Measurements from ENCODE around the gene SOHLH1. TPM values are rescaled to one million over a fixed set of nuclear protein-coding genes. Genes with fewer than 3 reads are reported as not detected.

The SOHLH1 gene
- total RNA-seq, 1 experiment from 2014 or later = not detected

GRCh38 chr9:135663451-135663770 is 35.9 kb downstream of the SOHLH1 start:
- Histone ChIP-seq H3K27ac (no peak overlapping the region), H3K27me3 (ENCODE audit: insufficient read depth, low read depth) (peaks cover 92% of the 10 kb centered on the region), H3K9me3 (ENCODE audit: insufficient read depth, low read depth) (no peaks in the 10 kb centered on the region), H2AFZ (no peak overlapping the region), H3K36me3 (ENCODE audit: low read depth) (no peaks in the 10 kb centered on the region), H3K4me1 (replicated peaks; ENCODE audit: insufficient read depth) (no peaks in the 10 kb centered on the region), H3K9me2 (ENCODE audit: insufficient read depth) (no peaks in the 10 kb centered on the region), H3K4me3 (no peak overlapping the region), H4K20me1 (ENCODE audit: insufficient read depth) (no peaks in the 10 kb centered on the region), H3K79me2 (ENCODE audit: low read depth) (no peaks in the 10 kb centered on the region), H3F3A (ENCODE audit: insufficient read depth, low read depth) (no peaks in the 10 kb centered on the region), H3K4me2 (no peak overlapping the region)
- ChIA-PET POLR2A (ENCODE audit: unreplicated experiment) (no interaction called here), CTCF (no interaction called here)
- no TSS peak for BruUV-seq (replicated peaks)
- TF ChIP-seq, protein P1, sequence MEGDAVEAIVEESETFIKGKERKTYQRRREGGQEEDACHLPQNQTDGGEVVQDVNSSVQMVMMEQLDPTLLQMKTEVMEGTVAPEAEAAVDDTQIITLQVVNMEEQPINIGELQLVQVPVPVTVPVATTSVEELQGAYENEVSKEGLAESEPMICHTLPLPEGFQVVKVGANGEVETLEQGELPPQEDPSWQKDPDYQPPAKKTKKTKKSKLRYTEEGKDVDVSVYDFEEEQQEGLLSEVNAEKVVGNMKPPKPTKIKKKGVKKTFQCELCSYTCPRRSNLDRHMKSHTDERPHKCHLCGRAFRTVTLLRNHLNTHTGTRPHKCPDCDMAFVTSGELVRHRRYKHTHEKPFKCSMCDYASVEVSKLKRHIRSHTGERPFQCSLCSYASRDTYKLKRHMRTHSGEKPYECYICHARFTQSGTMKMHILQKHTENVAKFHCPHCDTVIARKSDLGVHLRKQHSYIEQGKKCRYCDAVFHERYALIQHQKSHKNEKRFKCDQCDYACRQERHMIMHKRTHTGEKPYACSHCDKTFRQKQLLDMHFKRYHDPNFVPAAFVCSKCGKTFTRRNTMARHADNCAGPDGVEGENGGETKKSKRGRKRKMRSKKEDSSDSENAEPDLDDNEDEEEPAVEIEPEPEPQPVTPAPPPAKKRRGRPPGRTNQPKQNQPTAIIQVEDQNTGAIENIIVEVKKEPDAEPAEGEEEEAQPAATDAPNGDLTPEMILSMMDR (conservative IDR thresholded peaks at IDR 0.05) = no peak
- TF ChIP-seq EZH2 (IDR thresholded peaks at IDR 0.05; ENCODE audit: low read depth) = no peak
- no peak for DNase-seq
- intact Hi-C loops (cut with micrococcal nuclease; ENCODE audit: unreplicated experiment) = no loop called here

GRCh38 chr9:135662758-135663450 is 36.4 kb downstream of the SOHLH1 start, which contains the start of gene LCN9:
TSS of gene LCN9 (plus strand) at chr9:135663309. CDS start at chr9:135663322, 13 bp downstream.
- no peak within 1 kb of the TSS for H3K4me2 ChIP-seq
- DNase-seq = no peak
- TF ChIP-seq, protein P1 (conservative IDR thresholded peaks at IDR 0.05) = no peak
- no peak within 1 kb of the TSS for H3K4me3 ChIP-seq
- ChIA-PET POLR2A (ENCODE audit: unreplicated experiment) (no interaction called here), CTCF (no interaction called here)
- intact Hi-C loops (cut with micrococcal nuclease; ENCODE audit: unreplicated experiment) = no loop called here
- H3K9me3 ChIP-seq (ENCODE audit: insufficient read depth, low read depth) = no peaks in the 10 kb centered on the region
- no peaks in the 10 kb centered on the region for H3K36me3 ChIP-seq (ENCODE audit: low read depth)
- H3K27me3 ChIP-seq (ENCODE audit: insufficient read depth, low read depth) = peaks cover 95% of the 10 kb centered on the region
- no peaks in the 10 kb centered on the region for H3K4me1 ChIP-seq (replicated peaks; ENCODE audit: insufficient read depth)
- no peak within 1 kb of the TSS for H2AFZ ChIP-seq
- BruUV-seq (replicated peaks) = no TSS peak
- no peaks in the 10 kb centered on the region for H3F3A ChIP-seq (ENCODE audit: insufficient read depth, low read depth)
- H4K20me1 ChIP-seq (ENCODE audit: insufficient read depth) = no peaks in the 10 kb centered on the region
- H3K27ac ChIP-seq = no peak within 1 kb of the TSS
- H3K9me2 ChIP-seq (ENCODE audit: insufficient read depth) = no peaks in the 10 kb centered on the region
- H3K79me2 ChIP-seq (ENCODE audit: low read depth) = no peaks in the 10 kb centered on the region

GRCh38 chr9:135661816-135662560 is 37.3 kb downstream of the SOHLH1 start:
- intact Hi-C loops (cut with micrococcal nuclease; ENCODE audit: unreplicated experiment) = no loop called here
- TF ChIP-seq, protein P1 (conservative IDR thresholded peaks at IDR 0.05) = no peak
- no peak for TF ChIP-seq EZH2 (IDR thresholded peaks at IDR 0.05; ENCODE audit: low read depth)
- Histone ChIP-seq H3K79me2 (ENCODE audit: low read depth) (no peaks in the 10 kb centered on the region), H3K9me2 (ENCODE audit: insufficient read depth) (no peaks in the 10 kb centered on the region), H3K9me3 (ENCODE audit: insufficient read depth, low read depth) (no peaks in the 10 kb centered on the region), H3F3A (ENCODE audit: insufficient read depth, low read depth) (no peaks in the 10 kb centered on the region), H3K4me2 (no peak overlapping the region), H2AFZ (no peak overlapping the region), H3K4me3 (no peak overlapping the region), H3K36me3 (ENCODE audit: low read depth) (no peaks in the 10 kb centered on the region), H4K20me1 (ENCODE audit: insufficient read depth) (no peaks in the 10 kb centered on the region), H3K27ac (no peak overlapping the region), H3K4me1 (replicated peaks; ENCODE audit: insufficient read depth) (no peaks in the 10 kb centered on the region), H3K27me3 (ENCODE audit: insufficient read depth, low read depth) (peaks cover 95% of the 10 kb centered on the region)
- ChIA-PET POLR2A (ENCODE audit: unreplicated experiment) (no interaction called here), CTCF (no interaction called here)
- no TSS peak for BruUV-seq (replicated peaks)
- DNase-seq = no peak
